Measurements from ENCODE around the gene CCDC85A.

DNA sequence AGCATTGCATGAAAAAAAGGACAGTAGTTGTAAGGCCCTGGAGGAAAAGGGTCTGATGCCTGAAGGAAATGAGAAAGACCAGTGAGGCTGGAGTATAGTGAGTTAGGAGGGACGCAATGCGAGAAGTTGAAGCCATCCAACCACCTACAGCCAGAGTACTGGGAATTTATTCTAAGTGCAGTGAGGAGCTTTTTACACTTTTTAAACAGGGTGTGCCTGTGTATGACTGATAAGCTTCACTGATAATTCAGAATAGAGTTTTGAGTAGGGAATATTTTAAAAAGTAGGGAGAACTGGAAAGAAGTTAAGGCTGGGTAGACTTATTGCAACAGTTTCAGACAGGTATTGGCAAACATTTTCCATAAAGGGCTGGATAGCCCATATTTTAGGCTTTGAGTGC, 35.9 kb upstream of the CCDC85A start:
- TF ChIP-seq EZH2 (IDR thresholded peaks at IDR 0.05; ENCODE audit: borderline replicate concordance, insufficient read depth, low read length, poor library complexity, severe bottlenecking): no peak
- TF ChIP-seq CTCF (IDR thresholded peaks at IDR 0.05; ENCODE audit: poor library complexity, severe bottlenecking): no peak
